Ishikawa (cell line): Measurements from ENCODE around the gene ARID4A.
A peak's percentile ranks its signal among the peaks of the same experiment; 100 is the strongest.

Experiments
- CEBPB ChIP-seq: IDR thresholded peaks from 2 replicates; pipeline ENCODE4 v1.6.1; 2012
- CREB1 ChIP-seq: IDR thresholded peaks from 2 replicates; pipeline ENCODE4 v1.6.1; 2012; ENCODE audit warnings: low read depth
- EGR1 ChIP-seq: IDR thresholded peaks from 2 replicates; pipeline ENCODE4 v1.6.1; 2012
- EP300 ChIP-seq: IDR thresholded peaks from 2 replicates; pipeline ENCODE4 v1.6.1; 2012; ENCODE audit warnings: borderline replicate concordance
- FOXM1 ChIP-seq: IDR thresholded peaks from 2 replicates; pipeline ENCODE4 v1.6.1; 2012; ENCODE audit warnings: low read depth, borderline replicate concordance
- MAX ChIP-seq: IDR thresholded peaks from 2 replicates; pipeline ENCODE4 v1.6.1; 2012
- NFIC ChIP-seq: IDR thresholded peaks from 2 replicates; pipeline ENCODE4 v1.6.1; 2012
- RAD21 ChIP-seq: IDR thresholded peaks from 2 replicates; pipeline ENCODE4 v1.6.1; 2012; ENCODE audit warnings: low read depth
- TAF1 ChIP-seq: IDR thresholded peaks from 2 replicates; pipeline ENCODE4 v1.6.1; 2012; ENCODE audit warnings: low read depth, mild to moderate bottlenecking
- TCF12 ChIP-seq: IDR thresholded peaks from 2 replicates; pipeline ENCODE4 v1.6.1; 2012; ENCODE audit warnings: low read depth
- TEAD4 ChIP-seq: IDR thresholded peaks from 2 replicates; pipeline ENCODE4 v1.6.1; 2012
- USF1 ChIP-seq: IDR thresholded peaks from 2 replicates; pipeline ENCODE4 v1.6.1; 2012
- YY1 ChIP-seq: IDR thresholded peaks from 2 replicates; pipeline ENCODE4 v1.6.1; 2012; ENCODE audit warnings: low read depth
- ZBTB7A ChIP-seq: IDR thresholded peaks from 2 replicates; pipeline ENCODE4 v1.6.1; 2012; ENCODE audit warnings: low read depth
- TF ChIP-seq, protein P1 (sequence below): IDR thresholded peaks from 2 replicates; pipeline ENCODE4 v1.6.1; 2012; ENCODE audit warnings: low read depth, mild to moderate bottlenecking

The ARID4A gene

GRCh38 chr14:58280954-58281787, 17.2 kb upstream of the ARID4A start:
- TF ChIP-seq YY1 = no peak
- peak; percentile 76 for TF ChIP-seq NFIC
- TF ChIP-seq USF1 = no peak
- no peak for TF ChIP-seq RAD21

DNA sequence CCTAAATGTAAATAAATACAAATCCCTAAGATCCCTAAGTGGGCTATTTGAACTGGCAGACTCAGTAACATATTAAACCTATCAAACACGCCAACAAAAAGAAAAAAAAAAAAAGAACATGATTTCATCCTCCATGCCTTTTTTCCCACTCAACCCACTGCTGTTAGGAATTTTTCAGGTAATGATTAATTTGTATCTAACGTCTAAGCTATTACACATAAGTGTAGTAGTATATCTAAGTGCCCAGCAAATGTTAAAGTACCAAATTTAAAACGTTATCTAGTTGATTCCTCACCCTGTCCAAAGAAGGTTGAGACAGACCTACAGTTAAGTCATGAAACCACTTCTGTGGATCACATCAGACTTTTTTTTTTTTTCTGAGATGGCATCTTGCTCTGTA, 16.4 kb upstream of the ARID4A start:
- TF ChIP-seq, protein P1, sequence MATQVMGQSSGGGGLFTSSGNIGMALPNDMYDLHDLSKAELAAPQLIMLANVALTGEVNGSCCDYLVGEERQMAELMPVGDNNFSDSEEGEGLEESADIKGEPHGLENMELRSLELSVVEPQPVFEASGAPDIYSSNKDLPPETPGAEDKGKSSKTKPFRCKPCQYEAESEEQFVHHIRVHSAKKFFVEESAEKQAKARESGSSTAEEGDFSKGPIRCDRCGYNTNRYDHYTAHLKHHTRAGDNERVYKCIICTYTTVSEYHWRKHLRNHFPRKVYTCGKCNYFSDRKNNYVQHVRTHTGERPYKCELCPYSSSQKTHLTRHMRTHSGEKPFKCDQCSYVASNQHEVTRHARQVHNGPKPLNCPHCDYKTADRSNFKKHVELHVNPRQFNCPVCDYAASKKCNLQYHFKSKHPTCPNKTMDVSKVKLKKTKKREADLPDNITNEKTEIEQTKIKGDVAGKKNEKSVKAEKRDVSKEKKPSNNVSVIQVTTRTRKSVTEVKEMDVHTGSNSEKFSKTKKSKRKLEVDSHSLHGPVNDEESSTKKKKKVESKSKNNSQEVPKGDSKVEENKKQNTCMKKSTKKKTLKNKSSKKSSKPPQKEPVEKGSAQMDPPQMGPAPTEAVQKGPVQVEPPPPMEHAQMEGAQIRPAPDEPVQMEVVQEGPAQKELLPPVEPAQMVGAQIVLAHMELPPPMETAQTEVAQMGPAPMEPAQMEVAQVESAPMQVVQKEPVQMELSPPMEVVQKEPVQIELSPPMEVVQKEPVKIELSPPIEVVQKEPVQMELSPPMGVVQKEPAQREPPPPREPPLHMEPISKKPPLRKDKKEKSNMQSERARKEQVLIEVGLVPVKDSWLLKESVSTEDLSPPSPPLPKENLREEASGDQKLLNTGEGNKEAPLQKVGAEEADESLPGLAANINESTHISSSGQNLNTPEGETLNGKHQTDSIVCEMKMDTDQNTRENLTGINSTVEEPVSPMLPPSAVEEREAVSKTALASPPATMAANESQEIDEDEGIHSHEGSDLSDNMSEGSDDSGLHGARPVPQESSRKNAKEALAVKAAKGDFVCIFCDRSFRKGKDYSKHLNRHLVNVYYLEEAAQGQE = no peak

- TF ChIP-seq NFIC (no peak), CEBPB (no peak), TCF12 (no peak), MAX (no peak), EGR1 (no peak), RAD21 (no peak), USF1 (no peak), TEAD4 (no peak)
- TF ChIP-seq, protein P1 = no peak
Measured at GRCh38 chr14:58282925-58283593, 15.3 kb upstream of the ARID4A start.

- no peak for TF ChIP-seq MAX
- TF ChIP-seq NFIC = no peak
- TF ChIP-seq RAD21 = no peak
- 0 out of 2 replicates have a peak, but pooled peaks have one; percentile 14 for TF ChIP-seq CEBPB
Measured at GRCh38 chr14:58283730-58284129, 14.6 kb upstream of the ARID4A start.

- no peak for TF ChIP-seq MAX
- no peak for TF ChIP-seq YY1
- no peak for TF ChIP-seq EP300
- no peak for TF ChIP-seq TCF12
- TF ChIP-seq USF1 = no peak
- no peak for TF ChIP-seq TEAD4
- no peak for TF ChIP-seq CEBPB
- TF ChIP-seq RAD21 = no peak
- TF ChIP-seq FOXM1 = no peak
- no peak for TF ChIP-seq NFIC
- TF ChIP-seq CREB1 = no peak
- TF ChIP-seq ZBTB7A = no peak
- TF ChIP-seq TAF1 = no peak
- TF ChIP-seq, protein P1 = no peak
- no peak for TF ChIP-seq EGR1
Measured at GRCh38 chr14:58285132-58285531, 13.2 kb upstream of the ARID4A start.
